Keratinocyte (primary cell): ENCODE data around the gene C2orf69.

ENCODE experiments used
- CTCF ChIP-seq, 3 experiments: IDR thresholded peaks in 1 of 3; conservative IDR thresholded peaks in 1 of 3; optimal IDR thresholded peaks in 1 of 3; 2 replicates in 2 of 3; 3 replicates in 1 of 3; pipeline versions ENCODE3 to v1.5.1; 2011; ENCODE audit warnings: low read length in 3 of 3, mild to moderate bottlenecking in 3 of 3, moderate library complexity in 2 of 3, control low read depth in 1 of 3, inconsistent platforms in 1 of 3; ENCODE audit not compliant: insufficient read depth in 2 of 3; ENCODE audit errors: extremely low read depth in 1 of 3
- EZH2 ChIP-seq: IDR thresholded peaks from one replicate; pipeline ENCODE4 v1.6.1; 2012; ENCODE audit warnings: inconsistent platforms, mild to moderate bottlenecking, low read length, moderate library complexity

- TF ChIP-seq CTCF (optimal IDR thresholded peaks at IDR 0.05 in 1 of 3, IDR thresholded peaks at IDR 0.05 in 1 of 3, conservative IDR thresholded peaks at IDR 0.05 in 1 of 3; ENCODE audit: extremely low read depth in 1 of 3, insufficient read depth in 2 of 3, low read length in 3 of 3) (peak in 2 of 3 experiments; percentile 28 to 33), EZH2 (no peak)
Observed at GRCh38 chr2:199955339-199956061, 44.4 kb downstream of the C2orf69 start, which contains the start of the genes MAIP1 and TYW5.
